ENCODE data around the gene ANKRD6.

DNA sequence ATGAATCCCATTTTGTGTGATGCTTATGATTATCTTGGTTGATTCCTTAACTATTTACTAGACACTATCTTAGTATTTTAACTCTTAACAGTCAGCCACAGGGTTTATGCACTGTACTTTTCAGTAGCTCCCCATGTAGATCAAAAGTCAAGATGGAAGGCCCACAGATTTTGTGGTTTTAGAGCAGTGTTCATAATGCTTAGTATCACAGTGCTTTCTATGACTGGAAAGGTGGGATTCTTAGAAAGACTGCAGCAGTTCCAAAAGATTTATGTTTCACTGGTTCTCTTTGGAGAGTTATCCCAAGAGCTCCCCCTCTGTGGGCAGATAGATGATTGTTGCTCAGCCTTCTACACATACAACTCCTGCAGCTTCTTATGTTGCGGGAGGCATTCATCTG lies 34.5 kb downstream of the ANKRD6 start:
- no peak for TF ChIP-seq POLR2A (IDR thresholded peaks at IDR 0.05)
- TF ChIP-seq, protein P1, sequence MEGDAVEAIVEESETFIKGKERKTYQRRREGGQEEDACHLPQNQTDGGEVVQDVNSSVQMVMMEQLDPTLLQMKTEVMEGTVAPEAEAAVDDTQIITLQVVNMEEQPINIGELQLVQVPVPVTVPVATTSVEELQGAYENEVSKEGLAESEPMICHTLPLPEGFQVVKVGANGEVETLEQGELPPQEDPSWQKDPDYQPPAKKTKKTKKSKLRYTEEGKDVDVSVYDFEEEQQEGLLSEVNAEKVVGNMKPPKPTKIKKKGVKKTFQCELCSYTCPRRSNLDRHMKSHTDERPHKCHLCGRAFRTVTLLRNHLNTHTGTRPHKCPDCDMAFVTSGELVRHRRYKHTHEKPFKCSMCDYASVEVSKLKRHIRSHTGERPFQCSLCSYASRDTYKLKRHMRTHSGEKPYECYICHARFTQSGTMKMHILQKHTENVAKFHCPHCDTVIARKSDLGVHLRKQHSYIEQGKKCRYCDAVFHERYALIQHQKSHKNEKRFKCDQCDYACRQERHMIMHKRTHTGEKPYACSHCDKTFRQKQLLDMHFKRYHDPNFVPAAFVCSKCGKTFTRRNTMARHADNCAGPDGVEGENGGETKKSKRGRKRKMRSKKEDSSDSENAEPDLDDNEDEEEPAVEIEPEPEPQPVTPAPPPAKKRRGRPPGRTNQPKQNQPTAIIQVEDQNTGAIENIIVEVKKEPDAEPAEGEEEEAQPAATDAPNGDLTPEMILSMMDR (IDR thresholded peaks at IDR 0.05 in 4 of 5, conservative IDR thresholded peaks at IDR 0.05 in 1 of 5): no peak
